H9 (cell line): ENCODE results near the gene VDAC2. TPM values are rescaled to one million over a fixed set of nuclear protein-coding genes. Genes with fewer than 3 reads are reported as not detected.
"Not testable (repeated sequence)": the region's sequence is repeated elsewhere in the genome, so short reads cannot be mapped to it uniquely, and the experiment has no call there.

Source experiments
- DNase-seq: peaks from one replicate; pipeline ENCODE4 v3.0.0-alpha.2; 2017
- H2AFZ ChIP-seq: one replicate; pipeline ENCODE4 v1.6.1; 2013; ENCODE audit warnings: mild to moderate bottlenecking, low read length, control low read depth, moderate library complexity
- H2AK5ac ChIP-seq: 2 replicates; pipeline ENCODE4 v1.6.1; 2013; ENCODE audit warnings: low read length, control low read depth, mixed read lengths; ENCODE audit not compliant: insufficient read length
- H2BK120ac ChIP-seq: one replicate; pipeline ENCODE4 v1.6.1; 2013; ENCODE audit warnings: low read depth, mild to moderate bottlenecking, low read length, control low read depth, inconsistent platforms; ENCODE audit not compliant: poor library complexity, severe bottlenecking
- H2BK12ac ChIP-seq: 2 replicates; pipeline ENCODE4 v1.6.1; 2013; ENCODE audit warnings: low read length, control low read depth, mixed read lengths, low read depth; ENCODE audit not compliant: insufficient read length
- H2BK15ac ChIP-seq: 2 replicates; pipeline ENCODE4 v1.6.1; 2013; ENCODE audit warnings: low read depth, low read length, control low read depth
- H2BK20ac ChIP-seq: one replicate; pipeline ENCODE4 v1.6.1; 2013; ENCODE audit warnings: low read depth, mild to moderate bottlenecking, low read length, control low read depth, inconsistent platforms; ENCODE audit not compliant: poor library complexity, severe bottlenecking
- H2BK5ac ChIP-seq: 2 replicates; pipeline ENCODE4 v1.6.1; 2013; ENCODE audit warnings: low read length, control low read depth, mixed read lengths; ENCODE audit not compliant: insufficient read length
- H3K14ac ChIP-seq: 2 replicates; pipeline ENCODE4 v1.6.1; 2013; ENCODE audit warnings: low read length, control low read depth; ENCODE audit not compliant: insufficient read depth
- H3K18ac ChIP-seq: 2 replicates; pipeline ENCODE4 v1.6.1; 2013; ENCODE audit warnings: low read depth, mild to moderate bottlenecking, mixed read lengths, low read length, control low read depth; ENCODE audit not compliant: insufficient read length
- H3K23ac ChIP-seq: 2 replicates; pipeline ENCODE4 v1.6.1; 2013; ENCODE audit warnings: low read length, control low read depth, mixed read lengths, low read depth; ENCODE audit not compliant: insufficient read length
- H3K23me2 ChIP-seq: 2 replicates; pipeline ENCODE4 v1.6.1; 2013; ENCODE audit warnings: low read depth, mild to moderate bottlenecking, mixed read lengths, low read length, control low read depth; ENCODE audit not compliant: insufficient read length, poor library complexity, severe bottlenecking
- H3K27ac ChIP-seq: 2 replicates; pipeline ENCODE4 v1.5.1; 2013; ENCODE audit warnings: low read length, control low read depth, mixed read lengths, low read depth; ENCODE audit not compliant: insufficient read length
- H3K27me3 ChIP-seq: 2 replicates; pipeline ENCODE4 v1.6.1; 2013; ENCODE audit warnings: low read length, control low read depth, inconsistent platforms; ENCODE audit not compliant: insufficient read depth
- H3K4ac ChIP-seq: 2 replicates; pipeline ENCODE4 v1.6.1; 2013; ENCODE audit warnings: low read depth, mild to moderate bottlenecking, control low read depth, inconsistent platforms, low read length, moderate library complexity
- H3K4me1 ChIP-seq: 2 replicates; pipeline ENCODE4 v1.6.1; 2013; ENCODE audit warnings: low read length, control low read depth, inconsistent platforms; ENCODE audit not compliant: insufficient read depth
- H3K4me2 ChIP-seq: 2 replicates; pipeline ENCODE4 v1.6.1; 2013; ENCODE audit warnings: low read length, control low read depth, mixed read lengths; ENCODE audit not compliant: insufficient read length, insufficient read depth
- H3K56ac ChIP-seq: 2 replicates; pipeline ENCODE4 v1.6.1; 2013; ENCODE audit warnings: low read depth, mild to moderate bottlenecking, mixed read lengths, low read length, control low read depth; ENCODE audit not compliant: insufficient read length
- H3K79me1 ChIP-seq: 2 replicates; pipeline ENCODE4 v1.6.1; 2013; ENCODE audit warnings: low read depth, mild to moderate bottlenecking, moderate library complexity, low read length, control low read depth, inconsistent platforms; ENCODE audit not compliant: insufficient read depth, poor library complexity, severe bottlenecking
- H3K79me2 ChIP-seq: 2 replicates; pipeline ENCODE4 v1.6.1; 2013; ENCODE audit warnings: low read length, control low read depth, inconsistent platforms; ENCODE audit not compliant: insufficient read depth
- H3K9ac ChIP-seq: 2 replicates; pipeline ENCODE4 v1.6.1; 2013; ENCODE audit warnings: low read length, control low read depth, mixed read lengths; ENCODE audit not compliant: insufficient read length; ENCODE audit errors: extremely low read depth
- H3K9me3 ChIP-seq: one replicate; pipeline ENCODE4 v1.6.1; 2013; ENCODE audit warnings: low read depth, low read length, inconsistent platforms; ENCODE audit not compliant: control insufficient read depth
- H3T11ph ChIP-seq: one replicate; pipeline ENCODE4 v1.6.1; 2013; ENCODE audit warnings: mild to moderate bottlenecking, low read length, control low read depth, inconsistent platforms
- H4K20me1 ChIP-seq: one replicate; pipeline ENCODE4 v1.6.1; 2013; ENCODE audit not compliant: control insufficient read depth, insufficient read length, insufficient read depth
- H4K5ac ChIP-seq: 2 replicates; pipeline ENCODE4 v1.6.1; 2013; ENCODE audit warnings: low read depth, mild to moderate bottlenecking, mixed read lengths, low read length, control low read depth; ENCODE audit not compliant: insufficient read length
- H4K8ac ChIP-seq: replicated peaks from 2 replicates; pipeline ENCODE4 v1.6.1; 2013; ENCODE audit warnings: low read length, control low read depth, mixed read lengths, low read depth; ENCODE audit not compliant: insufficient read length
- H4K91ac ChIP-seq: 2 replicates; pipeline ENCODE4 v1.6.1; 2013; ENCODE audit warnings: low read depth, mild to moderate bottlenecking, moderate library complexity, mixed read lengths, low read length, control low read depth; ENCODE audit not compliant: insufficient read length
- H3K27ac Mint-ChIP-seq, 3 experiments: 2 replicates in 2 of 3; 3 replicates in 1 of 3; pipeline ENCODE4 v1.8.0; 2020 to 2021; ENCODE audit warnings: mixed read lengths in 3 of 3, mild to moderate bottlenecking in 1 of 3, moderate library complexity in 1 of 3
- H3K27me3 Mint-ChIP-seq: 2 replicates; pipeline ENCODE4 v1.8.0; 2021; ENCODE audit warnings: low read depth, mild to moderate bottlenecking, moderate library complexity, mixed read lengths
- H3K36me3 Mint-ChIP-seq, 3 experiments: 2 replicates in 2 of 3; 3 replicates in 1 of 3; pipeline ENCODE4 v1.8.0; 2020 to 2021; ENCODE audit warnings: low read depth in 3 of 3, mixed read lengths in 3 of 3; ENCODE audit not compliant: insufficient read depth in 1 of 3
- H3K4me1 Mint-ChIP-seq, 2 experiments: 2 replicates each; pipeline ENCODE4 v1.8.0; 2020; ENCODE audit warnings: mixed read lengths in 2 of 2
- H3K4me3 Mint-ChIP-seq, 2 experiments: 2 replicates in 1 of 2; 3 replicates in 1 of 2; pipeline ENCODE4 v1.8.0; 2020 to 2021; ENCODE audit warnings: mild to moderate bottlenecking in 2 of 2, mixed read lengths in 2 of 2, moderate library complexity in 1 of 2
- H3K9me3 Mint-ChIP-seq, 2 experiments: 2 replicates in 1 of 2; 3 replicates in 1 of 2; pipeline ENCODE4 v1.8.0; 2020; ENCODE audit warnings: mild to moderate bottlenecking in 2 of 2, mixed read lengths in 2 of 2, moderate library complexity in 1 of 2
- WGBS: extraction: QIAGEN DNeasy Blood & Tissue Kit; methylation state at CpG from one replicate; pipeline ENCODE4 v1.1.7; 2013; ENCODE audit warnings: missing lambda C conversion rate, low lambda C conversion rate, mixed read lengths; ENCODE audit not compliant: insufficient read length; ENCODE audit errors: extremely low coverage; 5-methylcytosine and 5-hydroxymethylcytosine counted together
- total RNA-seq: library from RNA; stranded (reverse); gene quantifications from 2 replicates; pipeline ENCODE4 v1.2.1, GENCODE V29; 2021
- TF ChIP-seq, protein P1 (sequence below): fragments of 200-600 bp; sonication (generic); conservative IDR thresholded peaks from 3 replicates; pipeline ENCODE4 v1.8.0; 2021; ENCODE audit warnings: antibody characterized with exemption, mild to moderate bottlenecking

The VDAC2 gene
- total RNA-seq, 1 experiment from 2014 or later: 271 TPM

DNA sequence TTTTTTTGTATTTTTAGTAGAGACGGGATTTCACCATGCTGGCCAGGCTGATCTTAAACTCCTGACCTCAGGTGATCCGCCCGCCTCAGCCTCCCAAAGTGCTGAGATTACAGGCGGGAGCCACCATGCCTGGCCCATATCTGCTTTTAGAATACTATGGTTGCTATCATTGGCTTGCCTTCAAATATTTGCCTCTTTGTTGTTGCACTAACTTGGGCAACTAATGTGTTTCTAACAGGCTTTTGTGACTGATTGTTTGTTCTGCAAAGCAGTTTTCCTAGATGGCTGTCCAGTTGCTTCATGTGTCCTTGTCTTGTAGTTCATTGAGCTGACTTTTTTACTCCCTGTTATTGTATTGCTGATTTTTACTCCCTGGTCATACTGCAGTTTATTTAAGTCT, 9.7 kb downstream of the VDAC2 start:
- H3K27ac Mint-ChIP-seq: peak overlapping the region in 1 of 3 experiments; percentile 64; a peak in 2 of 7 replicates
- Histone ChIP-seq H4K20me1 (no peaks in the 10 kb centered on the region), H2AK5ac (no peak overlapping the region)

DNA sequence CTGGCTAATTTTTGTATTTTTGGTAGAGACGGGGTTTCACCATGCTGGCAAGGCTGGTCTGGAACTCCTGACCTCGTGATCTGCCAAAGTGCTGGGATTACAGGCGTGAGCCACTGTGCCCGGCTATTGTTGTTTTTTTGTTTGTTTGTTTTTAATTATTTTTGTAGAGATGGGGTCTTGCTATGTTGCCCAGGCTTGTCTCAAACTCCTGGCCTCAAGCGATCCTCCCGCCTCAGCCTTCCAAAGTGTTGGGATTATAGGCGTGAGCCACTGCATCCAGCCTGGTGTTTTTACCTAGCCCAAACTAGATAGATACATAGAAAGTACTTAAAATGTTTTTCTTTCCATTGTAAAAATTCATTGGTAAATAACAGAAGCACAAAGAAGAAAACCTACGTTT, 10.9 kb downstream of the VDAC2 start:
- Mint-ChIP-seq H3K27ac (peak overlapping the region in 1 of 3 experiments; percentile 84; a peak in 1 of 7 replicates), H3K4me1 (peaks cover 45 to 46% of the 10 kb centered on the region in 2 experiments), H3K36me3 (peaks cover 63 to 94% (median 94%) of the 10 kb centered on the region in 3 experiments)
- H4K20me1 ChIP-seq, H3K79me1 ChIP-seq, H2BK12ac ChIP-seq, H3T11ph ChIP-seq, H2BK15ac ChIP-seq, H3K23ac ChIP-seq, H3K18ac ChIP-seq, H4K5ac ChIP-seq, H3K4me1 ChIP-seq, H4K91ac ChIP-seq, H3K27me3 Mint-ChIP-seq, H2BK120ac ChIP-seq, H3K14ac ChIP-seq, H3K56ac ChIP-seq, H4K8ac ChIP-seq, H2BK5ac ChIP-seq, H3K23me2 ChIP-seq, H3K4me2 ChIP-seq, DNase-seq, H2AFZ ChIP-seq, H2AK5ac ChIP-seq, H3K9ac ChIP-seq, H3K4me3 Mint-ChIP-seq, H3K27ac ChIP-seq, H3K27me3 ChIP-seq, H2BK20ac ChIP-seq, H3K4ac ChIP-seq, H3K9me3 Mint-ChIP-seq, H3K9me3 ChIP-seq: not testable (repeated sequence)
- WGBS: no CpG with 5 or more reads among the region's 8 CpGs
- peaks cover 10% of the 10 kb centered on the region for H3K79me2 ChIP-seq

More for the DNA sequence above, 9.7 kb downstream of the VDAC2 start:
- no peaks in the 10 kb centered on the region for H3K27me3 ChIP-seq
- H3K18ac ChIP-seq: no peak overlapping the region
- H2BK15ac ChIP-seq: no peak overlapping the region
- H3K4me1 ChIP-seq: peaks cover 5% of the 10 kb centered on the region; the same call in 1 of the 2 replicates
- H2BK12ac ChIP-seq: no peak overlapping the region
- no peaks in the 10 kb centered on the region for H3K23me2 ChIP-seq
- peaks cover 67 to 94% (median 93%) of the 10 kb centered on the region in 3 experiments for H3K36me3 Mint-ChIP-seq
- no peak overlapping the region for H3K27ac ChIP-seq
- TF ChIP-seq, protein P1, sequence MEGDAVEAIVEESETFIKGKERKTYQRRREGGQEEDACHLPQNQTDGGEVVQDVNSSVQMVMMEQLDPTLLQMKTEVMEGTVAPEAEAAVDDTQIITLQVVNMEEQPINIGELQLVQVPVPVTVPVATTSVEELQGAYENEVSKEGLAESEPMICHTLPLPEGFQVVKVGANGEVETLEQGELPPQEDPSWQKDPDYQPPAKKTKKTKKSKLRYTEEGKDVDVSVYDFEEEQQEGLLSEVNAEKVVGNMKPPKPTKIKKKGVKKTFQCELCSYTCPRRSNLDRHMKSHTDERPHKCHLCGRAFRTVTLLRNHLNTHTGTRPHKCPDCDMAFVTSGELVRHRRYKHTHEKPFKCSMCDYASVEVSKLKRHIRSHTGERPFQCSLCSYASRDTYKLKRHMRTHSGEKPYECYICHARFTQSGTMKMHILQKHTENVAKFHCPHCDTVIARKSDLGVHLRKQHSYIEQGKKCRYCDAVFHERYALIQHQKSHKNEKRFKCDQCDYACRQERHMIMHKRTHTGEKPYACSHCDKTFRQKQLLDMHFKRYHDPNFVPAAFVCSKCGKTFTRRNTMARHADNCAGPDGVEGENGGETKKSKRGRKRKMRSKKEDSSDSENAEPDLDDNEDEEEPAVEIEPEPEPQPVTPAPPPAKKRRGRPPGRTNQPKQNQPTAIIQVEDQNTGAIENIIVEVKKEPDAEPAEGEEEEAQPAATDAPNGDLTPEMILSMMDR: no peak
- H4K91ac ChIP-seq: no peak overlapping the region
- no peak overlapping the region for H3K56ac ChIP-seq
- no peak overlapping the region for H3K4me2 ChIP-seq
- H3T11ph ChIP-seq: no peak overlapping the region
- H2BK20ac ChIP-seq: no peak overlapping the region
- H3K9me3 ChIP-seq: no peaks in the 10 kb centered on the region
- H2BK5ac ChIP-seq: no peak overlapping the region
- no peak overlapping the region for H2BK120ac ChIP-seq
- no peak overlapping the region for H3K14ac ChIP-seq
- no peak overlapping the region for H3K9ac ChIP-seq
- peaks cover 33 to 37% of the 10 kb centered on the region in 2 experiments for H3K4me1 Mint-ChIP-seq
- H2AFZ ChIP-seq: no peak overlapping the region
- H3K4me3 Mint-ChIP-seq: no peak overlapping the region
- H3K79me2 ChIP-seq: peaks cover 9% of the 10 kb centered on the region
- H3K9me3 Mint-ChIP-seq: no peaks in the 10 kb centered on the region
- DNase-seq: no peak
- H3K4ac ChIP-seq: no peak overlapping the region
- no peak overlapping the region for H4K5ac ChIP-seq
- H3K79me1 ChIP-seq: no peaks in the 10 kb centered on the region
- no CpG with 5 or more reads among the region's 4 CpGs for WGBS
- H3K27me3 Mint-ChIP-seq: no peaks in the 10 kb centered on the region
- H3K23ac ChIP-seq: no peak overlapping the region
- no peak overlapping the region for H4K8ac ChIP-seq
